Measurements from ENCODE around the gene C22orf39. TPM values are rescaled to one million over a fixed set of nuclear protein-coding genes. Genes with fewer than 3 reads are reported as not detected.

The C22orf39 gene
- total RNA-seq, 4 donors from 2014 or later: 157 to 182 (median 178) TPM

DNA sequence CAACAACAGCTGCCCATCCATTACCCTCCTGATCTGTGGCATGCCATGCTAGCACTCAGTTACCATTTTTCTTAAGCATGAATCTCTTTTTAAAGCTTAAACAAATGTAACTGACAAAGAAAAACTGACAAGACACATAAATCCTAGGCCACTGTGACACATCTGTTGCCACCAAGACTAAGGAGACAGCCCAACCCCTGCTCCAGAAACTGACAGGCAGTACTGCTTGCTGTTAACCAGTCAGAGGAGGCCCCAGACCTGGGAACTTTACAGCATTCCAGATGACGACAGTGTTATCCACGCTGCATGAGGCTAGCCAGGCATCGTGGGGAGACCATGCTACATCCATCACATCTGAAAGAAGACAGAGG, 49.8 kb downstream of the C22orf39 start:
- no peak overlapping the region for H3K4me3 ChIP-seq
- intact Hi-C loops (cut with DNase I; ENCODE audit: low total_unique reads): no loop called here
- H3K27ac ChIP-seq: no peak overlapping the region
- in situ Hi-C loops (cut with MboI; ENCODE audit: low sequenced_read_pairs in 4 of 4): loop anchor here in 1 of 4 donors (25.0 kb wide), 2 partner anchors 185 to 240 kb away; no protein-coding TSS in a partner anchor
- H3K36me3 ChIP-seq: peaks cover 0 to 55% of the 10 kb centered on the region in 2 donors
- TF ChIP-seq, protein P1, sequence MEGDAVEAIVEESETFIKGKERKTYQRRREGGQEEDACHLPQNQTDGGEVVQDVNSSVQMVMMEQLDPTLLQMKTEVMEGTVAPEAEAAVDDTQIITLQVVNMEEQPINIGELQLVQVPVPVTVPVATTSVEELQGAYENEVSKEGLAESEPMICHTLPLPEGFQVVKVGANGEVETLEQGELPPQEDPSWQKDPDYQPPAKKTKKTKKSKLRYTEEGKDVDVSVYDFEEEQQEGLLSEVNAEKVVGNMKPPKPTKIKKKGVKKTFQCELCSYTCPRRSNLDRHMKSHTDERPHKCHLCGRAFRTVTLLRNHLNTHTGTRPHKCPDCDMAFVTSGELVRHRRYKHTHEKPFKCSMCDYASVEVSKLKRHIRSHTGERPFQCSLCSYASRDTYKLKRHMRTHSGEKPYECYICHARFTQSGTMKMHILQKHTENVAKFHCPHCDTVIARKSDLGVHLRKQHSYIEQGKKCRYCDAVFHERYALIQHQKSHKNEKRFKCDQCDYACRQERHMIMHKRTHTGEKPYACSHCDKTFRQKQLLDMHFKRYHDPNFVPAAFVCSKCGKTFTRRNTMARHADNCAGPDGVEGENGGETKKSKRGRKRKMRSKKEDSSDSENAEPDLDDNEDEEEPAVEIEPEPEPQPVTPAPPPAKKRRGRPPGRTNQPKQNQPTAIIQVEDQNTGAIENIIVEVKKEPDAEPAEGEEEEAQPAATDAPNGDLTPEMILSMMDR (IDR thresholded peaks at IDR 0.05 in 4 of 5, conservative IDR thresholded peaks at IDR 0.05 in 1 of 5): no peak
- no peak for TF ChIP-seq POLR2A (IDR thresholded peaks at IDR 0.05)
- H3K9me3 ChIP-seq: no peaks in the 10 kb centered on the region
- H3K4me1 ChIP-seq: no peaks in the 10 kb centered on the region
- H3K27me3 ChIP-seq: no peaks in the 10 kb centered on the region
- ATAC-seq (no peak), DNase-seq (no peak)

DNA sequence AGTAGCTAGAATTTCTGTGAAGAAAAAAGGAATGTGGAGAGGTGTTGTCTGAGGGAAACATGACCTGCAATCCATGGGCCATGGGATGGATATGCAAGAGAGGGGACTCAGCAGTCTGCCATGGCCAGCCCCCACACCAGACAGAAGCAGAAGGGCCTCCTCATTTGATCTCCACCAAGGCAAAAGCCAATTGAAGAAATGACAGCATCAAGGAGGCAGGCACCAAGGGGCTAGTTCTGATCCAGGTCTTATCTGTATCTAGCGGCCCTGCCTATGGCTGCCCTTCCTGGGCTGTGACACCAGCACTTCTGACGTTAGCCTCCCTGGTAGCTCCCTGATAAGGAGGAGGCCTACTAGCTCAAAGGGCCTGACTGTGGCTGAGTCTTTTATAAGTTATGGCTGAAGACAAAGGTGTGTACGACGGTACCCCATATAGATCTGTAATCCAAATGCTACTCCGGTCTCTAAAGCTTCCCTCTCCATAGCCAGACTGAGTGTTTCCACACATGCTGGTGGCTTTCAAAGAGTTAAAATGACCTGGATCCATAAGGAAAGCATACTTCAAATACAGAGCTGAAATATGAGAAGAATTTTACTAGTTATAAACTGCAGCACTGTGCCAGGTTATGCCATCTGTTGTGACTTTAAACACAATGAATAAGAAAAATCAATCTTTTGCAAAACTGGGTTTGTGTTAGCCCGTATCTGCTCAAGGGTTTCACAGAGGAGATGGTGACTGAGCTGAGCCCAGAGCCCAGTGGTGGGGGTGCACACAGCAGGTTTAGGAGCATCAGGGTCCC, 50.4 kb downstream of the C22orf39 start:
- in situ Hi-C loops (cut with MboI; ENCODE audit: low sequenced_read_pairs in 4 of 4): loop anchor here in 1 of 4 donors (25.0 kb wide), 2 partner anchors 185 to 240 kb away; no protein-coding TSS in a partner anchor
- intact Hi-C loops (cut with DNase I; ENCODE audit: low total_unique reads): no loop called here
- ATAC-seq (no peak), DNase-seq (no peak)
- Histone ChIP-seq H3K27me3 (no peaks in the 10 kb centered on the region), H3K27ac (no peak overlapping the region), H3K4me1 (no peaks in the 10 kb centered on the region), H3K36me3 (peaks cover 0 to 59% of the 10 kb centered on the region in 2 donors), H3K9me3 (no peaks in the 10 kb centered on the region), H3K4me3 (no peak overlapping the region)
- TF ChIP-seq, protein P1 (IDR thresholded peaks at IDR 0.05 in 4 of 5, conservative IDR thresholded peaks at IDR 0.05 in 1 of 5): no peak
- TF ChIP-seq POLR2A (IDR thresholded peaks at IDR 0.05): no peak

DNA sequence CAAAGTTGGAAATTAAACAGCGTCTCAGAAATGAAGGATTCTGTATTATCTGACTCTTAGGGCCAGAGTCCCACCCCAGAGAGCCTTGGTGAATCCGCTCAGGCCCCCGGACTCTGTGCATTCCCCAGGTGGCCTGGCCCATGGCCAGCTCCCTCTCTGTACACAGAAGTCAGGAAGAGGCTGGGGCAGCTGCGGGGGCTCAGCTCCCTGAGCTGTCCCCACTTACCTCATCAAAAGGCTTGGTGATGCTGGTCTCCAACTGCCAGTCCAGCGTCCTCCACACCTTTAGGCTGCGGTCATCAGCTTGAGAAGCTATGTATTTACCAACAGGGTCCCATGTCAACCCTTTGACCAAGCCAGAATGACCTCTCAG, 51.0 kb downstream of the C22orf39 start:
- Histone ChIP-seq H3K9me3 (no peaks in the 10 kb centered on the region), H3K36me3 (peaks cover 0 to 60% of the 10 kb centered on the region in 2 donors), H3K4me1 (no peaks in the 10 kb centered on the region), H3K27ac (no peak overlapping the region), H3K27me3 (no peaks in the 10 kb centered on the region), H3K4me3 (no peak overlapping the region)
- in situ Hi-C loops (cut with MboI; ENCODE audit: low sequenced_read_pairs in 4 of 4): loop anchor here in 1 of 4 donors (25.0 kb wide), 2 partner anchors 184 to 241 kb away; no protein-coding TSS in a partner anchor
- DNase-seq: no peak
- intact Hi-C loops (cut with DNase I; ENCODE audit: low total_unique reads): no loop called here
- TF ChIP-seq, protein P1 (IDR thresholded peaks at IDR 0.05 in 4 of 5, conservative IDR thresholded peaks at IDR 0.05 in 1 of 5): no peak
- no peak for TF ChIP-seq POLR2A (IDR thresholded peaks at IDR 0.05)
- ATAC-seq: no peak

DNA sequence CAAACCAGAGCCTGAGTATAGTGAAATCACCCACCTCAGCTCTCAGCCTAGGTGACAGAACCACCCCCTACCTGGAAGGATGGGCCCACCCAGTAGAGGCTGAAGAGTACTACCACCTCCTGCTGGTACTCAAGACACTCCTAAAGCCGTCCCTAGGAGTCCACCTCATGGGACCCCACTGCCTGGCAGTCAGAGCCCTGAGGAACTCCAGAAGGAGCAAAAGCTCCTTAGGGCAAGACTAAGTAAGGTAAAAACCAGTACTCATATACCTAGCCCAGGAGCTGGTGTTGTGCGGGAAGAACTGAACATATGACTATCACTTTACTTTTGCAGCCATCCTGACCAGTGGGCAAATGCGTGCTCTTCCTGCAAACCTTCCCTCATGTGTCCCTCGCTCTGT, 52.2 kb downstream of the C22orf39 start:
- TF ChIP-seq, protein P1 (IDR thresholded peaks at IDR 0.05 in 4 of 5, conservative IDR thresholded peaks at IDR 0.05 in 1 of 5): no peak
- no peak for TF ChIP-seq POLR2A (IDR thresholded peaks at IDR 0.05)
- ATAC-seq (no peak), DNase-seq (no peak)
- intact Hi-C loops (cut with DNase I; ENCODE audit: low total_unique reads) (no loop called here), in situ Hi-C loops (cut with MboI; ENCODE audit: low sequenced_read_pairs in 4 of 4) (loop anchor here in 1 of 4 donors (25.0 kb wide), 2 partner anchors 183 to 242 kb away; no protein-coding TSS in a partner anchor)
- no peaks in the 10 kb centered on the region for H3K27me3 ChIP-seq
- no peak overlapping the region for H3K4me3 ChIP-seq
- H3K4me1 ChIP-seq: peaks cover 1 to 6% of the 10 kb centered on the region in 2 donors
- H3K27ac ChIP-seq: no peak overlapping the region
- no peaks in the 10 kb centered on the region for H3K9me3 ChIP-seq
- peaks cover 0 to 64% of the 10 kb centered on the region in 2 donors for H3K36me3 ChIP-seq
